ENCODE results near the gene FAHD2A.

FAHD2A gene

DNA sequence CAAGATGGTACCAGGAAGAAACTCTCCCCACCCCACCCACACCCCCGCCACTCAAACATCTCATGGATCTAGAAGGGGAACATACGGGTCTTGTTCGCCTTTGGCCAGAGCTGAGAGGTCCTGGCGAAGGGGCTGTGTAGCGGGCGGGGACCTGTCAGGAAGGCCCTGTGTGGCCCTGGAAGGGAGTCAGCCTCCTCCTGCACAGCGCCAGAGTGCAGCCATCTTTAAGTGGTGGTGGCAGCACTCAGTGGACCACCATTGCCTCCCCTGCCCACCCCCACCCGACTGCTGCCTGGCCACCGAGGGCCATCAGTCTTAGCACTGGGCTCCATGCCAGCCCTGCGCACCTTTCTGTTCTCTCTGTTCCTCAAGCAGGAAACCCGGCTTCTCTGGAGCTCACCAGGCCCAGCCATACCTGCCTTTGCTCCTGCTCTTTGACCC, 11.6 kb upstream of the FAHD2A start:
- H3K4me3 ChIP-seq (ENCODE audit: low read length, poor library complexity, severe bottlenecking) = no peak overlapping the region
- H3K9ac ChIP-seq (ENCODE audit: low read depth, low read length, poor library complexity, severe bottlenecking) = no peak overlapping the region
- H4K20me1 ChIP-seq (ENCODE audit: insufficient read depth, low read length, poor library complexity, severe bottlenecking) = no peaks in the 10 kb centered on the region
- no peaks in the 10 kb centered on the region for H3K9me2 ChIP-seq (replicated peaks; ENCODE audit: low read depth, low read length)
- H3K79me2 ChIP-seq (ENCODE audit: insufficient read depth, low read length) = no peaks in the 10 kb centered on the region
- no peak for TF ChIP-seq EZH2phosphoT487 (IDR thresholded peaks at IDR 0.05; ENCODE audit: borderline replicate concordance)
- no peak for TF ChIP-seq CTCF (conservative IDR thresholded peaks at IDR 0.05; ENCODE audit: low read length)
- no peaks in the 10 kb centered on the region for H3K27me3 ChIP-seq (ENCODE audit: insufficient read depth, low read length, poor library complexity, severe bottlenecking)
- no peaks in the 10 kb centered on the region for H3K4me1 ChIP-seq (ENCODE audit: insufficient read depth, low read length, poor library complexity, severe bottlenecking)
- H3F3A ChIP-seq (ENCODE audit: low read depth) = no peaks in the 10 kb centered on the region
- H3K36me3 ChIP-seq (ENCODE audit: insufficient read depth, low read length) = no peaks in the 10 kb centered on the region
- no peaks in the 10 kb centered on the region for H3K9me3 ChIP-seq (ENCODE audit: insufficient read depth, low read depth, low read length)
- no peak overlapping the region for H2AFZ ChIP-seq (ENCODE audit: low read length)
- H3K4me2 ChIP-seq (ENCODE audit: low read depth, low read length, poor library complexity, severe bottlenecking) = no peak overlapping the region

DNA sequence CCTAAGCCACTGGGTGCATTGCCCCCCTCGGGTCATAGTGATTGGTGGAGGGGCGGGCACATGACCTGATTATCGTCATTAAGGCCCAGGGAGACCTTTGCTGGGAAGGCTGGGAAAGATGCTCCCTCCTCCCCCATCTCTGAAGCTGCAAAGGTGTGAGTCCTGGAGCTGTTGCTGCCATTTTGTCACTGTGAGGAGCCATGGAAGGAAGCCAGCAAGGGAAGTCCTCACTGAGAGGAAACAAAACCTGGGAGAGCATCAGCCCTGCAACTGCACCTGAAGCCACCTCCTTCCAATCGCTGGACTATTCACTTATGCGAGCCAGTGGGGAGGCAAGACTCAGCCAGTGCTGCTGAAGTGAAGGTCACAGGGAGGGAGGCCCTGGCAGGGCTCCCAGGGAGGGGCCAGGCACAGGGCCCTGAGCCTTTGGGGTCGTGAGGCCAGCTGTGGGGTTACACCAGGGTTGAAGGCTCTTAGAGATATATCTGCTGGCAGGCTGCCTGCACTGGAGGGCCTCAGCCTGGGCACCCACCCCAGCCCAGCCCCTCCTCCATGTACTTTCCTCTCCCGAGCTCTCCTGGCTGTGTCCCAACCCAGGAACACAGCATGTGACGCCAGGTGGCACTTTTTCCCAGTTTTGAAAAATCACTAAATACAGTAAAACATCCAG, 10.7 kb upstream of the FAHD2A start:
- Histone ChIP-seq H3K9me2 (replicated peaks; ENCODE audit: low read depth, low read length) (no peaks in the 10 kb centered on the region), H3K27me3 (ENCODE audit: insufficient read depth, low read length, poor library complexity, severe bottlenecking) (no peaks in the 10 kb centered on the region), H4K20me1 (ENCODE audit: insufficient read depth, low read length, poor library complexity, severe bottlenecking) (no peaks in the 10 kb centered on the region), H3K9ac (ENCODE audit: low read depth, low read length, poor library complexity, severe bottlenecking) (no peak overlapping the region), H2AFZ (ENCODE audit: low read length) (no peak overlapping the region), H3K4me2 (ENCODE audit: low read depth, low read length, poor library complexity, severe bottlenecking) (no peak overlapping the region), H3K79me2 (ENCODE audit: insufficient read depth, low read length) (no peaks in the 10 kb centered on the region), H3K4me3 (ENCODE audit: low read length, poor library complexity, severe bottlenecking) (no peak overlapping the region), H3F3A (ENCODE audit: low read depth) (no peaks in the 10 kb centered on the region), H3K36me3 (ENCODE audit: insufficient read depth, low read length) (no peaks in the 10 kb centered on the region), H3K4me1 (ENCODE audit: insufficient read depth, low read length, poor library complexity, severe bottlenecking) (no peaks in the 10 kb centered on the region), H3K9me3 (ENCODE audit: insufficient read depth, low read depth, low read length) (no peaks in the 10 kb centered on the region)
- TF ChIP-seq CTCF (conservative IDR thresholded peaks at IDR 0.05; ENCODE audit: low read length) = no peak
- TF ChIP-seq EZH2phosphoT487 (IDR thresholded peaks at IDR 0.05; ENCODE audit: borderline replicate concordance) = no peak

- no peaks in the 10 kb centered on the region for H4K20me1 ChIP-seq (ENCODE audit: insufficient read depth, low read length, poor library complexity, severe bottlenecking)
- no peak overlapping the region for H3K4me3 ChIP-seq (ENCODE audit: low read length, poor library complexity, severe bottlenecking)
- H3F3A ChIP-seq (ENCODE audit: low read depth) = no peaks in the 10 kb centered on the region
- H3K4me1 ChIP-seq (ENCODE audit: insufficient read depth, low read length, poor library complexity, severe bottlenecking) = no peaks in the 10 kb centered on the region
- H3K27me3 ChIP-seq (ENCODE audit: insufficient read depth, low read length, poor library complexity, severe bottlenecking) = no peaks in the 10 kb centered on the region
- H3K36me3 ChIP-seq (ENCODE audit: insufficient read depth, low read length) = no peaks in the 10 kb centered on the region
- no peaks in the 10 kb centered on the region for H3K9me3 ChIP-seq (ENCODE audit: insufficient read depth, low read depth, low read length)
- TF ChIP-seq EZH2phosphoT487 (IDR thresholded peaks at IDR 0.05; ENCODE audit: borderline replicate concordance) (no peak), CTCF (conservative IDR thresholded peaks at IDR 0.05; ENCODE audit: low read length) (no peak)
- no peak overlapping the region for H2AFZ ChIP-seq (ENCODE audit: low read length)
- H3K79me2 ChIP-seq (ENCODE audit: insufficient read depth, low read length) = no peaks in the 10 kb centered on the region
- no peaks in the 10 kb centered on the region for H3K9me2 ChIP-seq (replicated peaks; ENCODE audit: low read depth, low read length)
- no peak overlapping the region for H3K4me2 ChIP-seq (ENCODE audit: low read depth, low read length, poor library complexity, severe bottlenecking)
- H3K9ac ChIP-seq (ENCODE audit: low read depth, low read length, poor library complexity, severe bottlenecking) = no peak overlapping the region
These were observed 10.2 kb upstream of the FAHD2A start for GRCh38 chr2:95392320-95392719.

All from Loucy (cell line).